HuH-7 (cell line): ENCODE measurements around the gene CHAF1A.

Experiments used
- DNase-seq: peaks from one replicate; pipeline ENCODE4 v3.0.0; 2011; ENCODE audit warnings: low spot score

The CHAF1A gene, protein sequence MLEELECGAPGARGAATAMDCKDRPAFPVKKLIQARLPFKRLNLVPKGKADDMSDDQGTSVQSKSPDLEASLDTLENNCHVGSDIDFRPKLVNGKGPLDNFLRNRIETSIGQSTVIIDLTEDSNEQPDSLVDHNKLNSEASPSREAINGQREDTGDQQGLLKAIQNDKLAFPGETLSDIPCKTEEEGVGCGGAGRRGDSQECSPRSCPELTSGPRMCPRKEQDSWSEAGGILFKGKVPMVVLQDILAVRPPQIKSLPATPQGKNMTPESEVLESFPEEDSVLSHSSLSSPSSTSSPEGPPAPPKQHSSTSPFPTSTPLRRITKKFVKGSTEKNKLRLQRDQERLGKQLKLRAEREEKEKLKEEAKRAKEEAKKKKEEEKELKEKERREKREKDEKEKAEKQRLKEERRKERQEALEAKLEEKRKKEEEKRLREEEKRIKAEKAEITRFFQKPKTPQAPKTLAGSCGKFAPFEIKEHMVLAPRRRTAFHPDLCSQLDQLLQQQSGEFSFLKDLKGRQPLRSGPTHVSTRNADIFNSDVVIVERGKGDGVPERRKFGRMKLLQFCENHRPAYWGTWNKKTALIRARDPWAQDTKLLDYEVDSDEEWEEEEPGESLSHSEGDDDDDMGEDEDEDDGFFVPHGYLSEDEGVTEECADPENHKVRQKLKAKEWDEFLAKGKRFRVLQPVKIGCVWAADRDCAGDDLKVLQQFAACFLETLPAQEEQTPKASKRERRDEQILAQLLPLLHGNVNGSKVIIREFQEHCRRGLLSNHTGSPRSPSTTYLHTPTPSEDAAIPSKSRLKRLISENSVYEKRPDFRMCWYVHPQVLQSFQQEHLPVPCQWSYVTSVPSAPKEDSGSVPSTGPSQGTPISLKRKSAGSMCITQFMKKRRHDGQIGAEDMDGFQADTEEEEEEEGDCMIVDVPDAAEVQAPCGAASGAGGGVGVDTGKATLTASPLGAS

GRCh38 chr19:4402171-4403004, at the start of gene CHAF1A:
CHAF1A (plus strand) TSS chr19:4402640; CDS start chr19:4402763, 123 bp downstream.
- DNase-seq: peak; percentile 99

DNA sequence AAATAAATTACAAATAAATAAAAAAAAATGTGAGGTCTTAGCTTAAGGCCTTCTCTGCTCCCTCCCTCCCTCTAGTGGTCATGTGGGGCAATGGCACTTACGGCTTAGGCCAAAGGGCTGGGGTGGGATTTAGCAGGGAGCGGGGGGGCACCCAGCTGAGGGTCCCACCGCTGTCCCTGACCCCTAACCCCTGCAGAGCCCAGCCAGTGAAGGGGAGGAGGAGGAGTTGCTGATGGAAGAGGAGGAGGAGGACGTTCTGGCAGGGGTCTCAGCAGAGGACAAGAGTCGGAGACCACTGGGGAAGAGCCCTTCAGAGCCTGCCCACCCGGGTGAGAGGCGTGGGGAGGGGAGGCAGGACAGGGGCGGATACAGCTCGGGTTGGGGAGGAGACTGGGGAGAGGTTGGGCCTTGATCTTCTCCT, 49.7 kb upstream of the CHAF1A start:
- peak; percentile 59 for DNase-seq

- DNase-seq: no peak
These were observed 48.2 kb upstream of the CHAF1A start for GRCh38 chr19:4354282-4354681.

DNA sequence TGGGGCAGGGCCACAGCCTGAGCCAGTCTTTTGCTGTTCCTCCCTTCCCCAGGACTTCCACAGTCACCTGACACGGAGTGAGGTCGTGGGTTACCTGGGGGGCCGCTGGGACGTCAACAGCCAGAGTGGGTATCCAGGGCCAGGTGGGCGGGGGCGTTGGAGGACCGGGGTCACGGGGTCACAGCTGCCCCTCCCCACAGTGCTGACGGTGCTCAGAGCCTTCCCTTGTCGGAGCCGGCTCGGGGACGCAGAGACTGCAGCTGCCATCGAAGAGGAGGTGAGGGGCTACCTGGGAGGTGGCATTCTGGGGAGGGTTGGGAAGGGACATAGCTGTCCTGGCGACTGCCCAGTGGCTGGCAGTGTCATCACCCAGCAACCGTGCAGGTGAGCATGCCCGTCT, 47.5 kb upstream of the CHAF1A start:
- DNase-seq: no peak

- no peak for DNase-seq
These were observed 45.2 kb upstream of the CHAF1A start for GRCh38 chr19:4357095-4357797.

- no peak for DNase-seq
These were observed 44.5 kb upstream of the CHAF1A start for GRCh38 chr19:4357921-4358326.

DNA sequence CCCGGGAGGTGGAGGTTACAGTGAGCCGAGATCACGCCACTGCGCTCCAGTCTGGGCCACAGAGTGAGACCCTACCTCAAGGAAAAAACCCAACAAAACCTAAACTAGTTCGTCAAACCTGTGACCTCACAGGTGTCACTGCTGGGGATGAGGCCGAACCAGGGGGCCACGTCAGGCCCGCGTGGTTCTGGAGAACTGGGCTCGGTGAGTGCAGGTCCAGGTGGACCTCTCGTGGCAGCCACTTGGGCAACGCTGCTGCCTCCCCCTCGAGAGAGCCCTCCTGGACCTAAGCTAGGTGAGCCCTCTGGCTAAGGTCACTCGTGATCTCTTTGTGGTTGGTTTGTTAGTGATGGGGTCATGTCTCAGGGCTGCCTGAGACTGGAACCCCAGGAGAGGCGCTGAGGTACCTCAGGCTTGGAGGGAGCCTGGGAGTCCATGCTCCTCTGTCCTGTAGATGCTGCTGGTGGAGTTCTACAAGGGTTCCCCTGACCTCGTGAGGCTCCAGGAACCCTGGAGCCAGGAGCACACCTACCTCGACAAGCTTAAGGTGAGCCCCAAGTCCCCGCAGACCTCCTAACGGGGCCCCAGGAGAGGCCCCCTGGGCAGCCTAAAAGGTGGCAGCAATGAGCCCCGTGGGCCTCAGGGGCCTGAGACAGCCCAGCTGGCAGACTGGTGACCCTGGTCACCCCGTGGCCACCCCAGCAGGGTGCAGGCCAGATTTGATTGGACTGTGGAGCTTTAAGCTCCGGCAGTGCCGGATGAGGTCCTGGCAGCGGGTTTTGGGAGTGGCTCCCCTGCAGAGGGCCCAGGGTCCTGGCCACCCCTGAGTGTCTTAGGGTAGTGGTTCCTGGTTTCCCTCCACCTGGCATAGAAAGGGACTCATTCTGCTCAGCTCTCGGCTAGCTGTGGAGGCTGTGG, 43.5 kb upstream of the CHAF1A start:
- DNase-seq: no peak

DNA sequence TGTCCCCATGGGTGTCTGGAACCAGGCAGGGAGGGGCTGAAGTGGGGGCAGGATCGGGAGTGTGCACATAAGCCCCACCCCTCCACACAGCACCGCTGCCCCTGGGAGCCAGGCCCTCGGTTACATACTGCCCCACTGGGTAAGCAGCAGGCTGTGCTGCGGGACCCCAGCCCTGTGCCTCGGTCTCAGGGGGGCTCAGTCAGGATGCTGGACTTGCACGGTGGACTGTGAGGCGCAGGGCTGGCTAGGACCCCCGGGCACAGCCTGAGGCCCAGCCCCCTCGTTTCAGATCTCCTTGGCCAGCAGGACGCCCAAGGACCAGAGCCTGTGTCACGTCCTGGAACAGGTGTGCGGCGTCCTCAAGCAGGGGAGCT, 42.8 kb upstream of the CHAF1A start:
- DNase-seq: no peak

DNA sequence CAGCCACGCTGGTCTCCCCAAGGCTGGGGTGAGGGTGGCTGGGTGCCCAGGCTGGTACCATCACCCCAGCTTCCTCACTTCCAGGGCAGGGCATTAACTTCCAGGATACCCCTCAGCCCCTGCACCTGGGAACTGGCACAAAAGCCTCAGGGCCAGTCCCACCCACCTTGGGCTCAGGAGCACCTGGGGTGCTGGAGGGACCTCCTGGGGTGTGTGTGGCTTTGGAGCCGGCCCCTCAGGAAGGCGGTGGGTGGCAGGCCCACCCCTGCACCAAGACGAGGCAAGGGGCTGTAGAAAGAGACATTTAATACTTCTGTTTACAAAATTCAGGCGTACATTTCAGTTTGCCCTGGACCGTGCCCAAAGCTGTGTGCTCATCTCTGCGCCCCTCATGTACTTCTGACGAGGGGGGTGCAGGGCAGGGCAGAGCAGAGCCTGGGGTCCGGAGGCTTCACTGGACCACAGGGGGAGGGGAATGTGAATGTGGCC, 42.3 kb upstream of the CHAF1A start:
- no peak for DNase-seq

DNA sequence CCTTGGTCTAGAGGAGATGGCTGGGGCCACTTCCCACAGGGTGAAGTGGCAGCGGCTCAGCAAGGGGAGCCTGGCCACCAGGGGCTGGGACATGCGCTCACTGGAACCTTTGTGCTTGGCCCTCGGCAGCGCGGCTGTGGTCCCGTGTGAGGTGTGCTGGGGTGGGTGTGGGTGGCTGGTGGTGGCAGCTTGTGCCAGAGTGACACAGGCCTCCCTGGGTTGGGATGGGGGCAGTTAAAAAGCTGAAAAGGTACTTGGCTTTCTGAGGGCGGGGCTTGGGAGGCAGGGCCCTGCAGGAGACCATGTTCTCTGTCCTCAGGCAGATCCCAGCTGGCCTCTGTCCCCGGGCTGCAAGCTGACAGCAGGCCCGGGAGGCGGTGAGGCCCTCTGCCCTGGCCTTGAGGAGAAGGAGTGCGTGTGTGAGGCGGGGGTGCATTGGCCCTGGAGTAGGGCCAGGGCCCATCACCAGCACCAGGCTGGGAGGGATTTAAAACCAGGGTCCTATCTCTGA, 41.7 kb upstream of the CHAF1A start:
- DNase-seq: no peak

DNA sequence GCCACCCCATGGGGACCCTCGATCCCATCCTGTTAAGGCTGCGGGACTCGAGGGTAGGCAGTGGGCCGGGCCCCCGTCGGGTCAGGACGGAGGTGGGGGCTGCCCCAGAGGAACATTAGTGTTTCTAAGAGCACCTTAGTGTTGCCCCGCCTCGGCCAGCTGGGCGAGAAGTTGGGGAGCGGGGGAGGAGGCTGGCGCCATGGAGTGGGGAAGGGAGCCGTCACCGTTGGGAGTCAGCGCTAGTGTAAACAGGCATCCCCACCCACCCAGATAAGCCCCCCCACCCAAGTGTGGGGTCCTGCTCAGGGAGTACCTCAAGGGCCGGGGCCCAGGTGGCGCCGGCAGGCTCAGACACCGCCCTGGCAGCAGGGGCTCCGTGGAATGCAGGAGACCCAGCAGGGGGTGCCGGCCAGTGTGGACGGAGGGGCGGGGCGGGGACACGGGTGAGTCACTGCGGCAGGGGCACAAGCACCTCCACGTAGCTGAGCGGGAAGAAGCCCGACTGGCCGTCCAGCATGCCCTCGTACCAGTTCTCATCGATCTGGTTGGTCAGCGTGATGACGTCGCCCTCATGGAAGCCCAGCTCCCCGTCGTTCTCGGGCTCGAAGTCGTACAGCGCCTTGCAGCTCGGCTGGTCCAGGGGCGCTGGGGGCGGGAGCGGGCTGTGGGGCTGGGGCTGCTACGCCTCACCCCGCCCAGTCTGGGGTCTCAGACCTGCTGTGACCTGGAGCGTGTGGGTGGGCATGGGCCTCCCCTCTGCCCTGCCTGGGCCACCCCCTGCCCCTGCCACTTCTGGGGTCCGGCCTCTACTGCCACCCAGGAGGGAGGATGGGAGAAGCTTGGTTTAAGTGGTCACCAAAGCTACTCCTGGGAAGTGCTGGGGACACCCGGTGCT, 41.0 kb upstream of the CHAF1A start:
- DNase-seq: no peak

GRCh38 chr19:4362101-4362828, 40.2 kb upstream of the CHAF1A start:
- DNase-seq: no peak

- DNase-seq: no peak
These were observed 39.5 kb upstream of the CHAF1A start for GRCh38 chr19:4362831-4363545.

DNA sequence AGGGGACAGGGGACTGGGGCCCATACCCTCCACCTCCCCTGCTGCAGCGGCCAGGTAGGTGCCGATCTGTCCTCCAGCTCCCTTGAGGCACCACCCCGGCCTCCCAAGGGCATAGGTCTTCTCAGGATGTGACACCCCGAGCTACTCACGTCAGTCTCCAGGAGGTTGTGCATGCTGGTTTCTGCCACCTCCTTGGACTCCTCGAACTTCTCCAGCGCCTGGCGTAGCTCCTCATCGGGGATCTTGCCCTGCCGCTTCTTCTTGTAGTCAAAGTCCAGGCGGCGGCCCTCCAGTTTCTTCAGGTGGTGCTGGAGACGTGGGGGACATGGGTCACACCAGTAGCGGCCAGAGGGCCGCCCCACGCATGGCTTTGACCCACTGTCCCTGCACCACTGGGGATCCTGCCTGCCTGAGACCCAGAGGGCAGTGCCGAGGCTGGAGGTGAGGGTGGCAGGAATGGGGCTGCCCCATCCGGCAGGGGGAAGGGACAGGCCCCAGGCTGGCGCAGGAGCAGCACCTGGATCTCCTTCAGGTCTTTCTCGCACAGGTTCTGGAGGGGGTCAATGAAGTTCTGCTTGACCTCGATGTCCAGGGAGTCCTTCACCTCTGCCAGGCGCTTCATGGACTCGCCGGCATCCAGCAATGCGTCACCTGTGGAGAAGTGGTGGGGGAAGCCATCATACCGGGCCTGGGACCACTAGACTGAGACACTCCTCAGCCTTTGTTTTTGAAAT, 38.7 kb upstream of the CHAF1A start:
- no peak for DNase-seq

DNA sequence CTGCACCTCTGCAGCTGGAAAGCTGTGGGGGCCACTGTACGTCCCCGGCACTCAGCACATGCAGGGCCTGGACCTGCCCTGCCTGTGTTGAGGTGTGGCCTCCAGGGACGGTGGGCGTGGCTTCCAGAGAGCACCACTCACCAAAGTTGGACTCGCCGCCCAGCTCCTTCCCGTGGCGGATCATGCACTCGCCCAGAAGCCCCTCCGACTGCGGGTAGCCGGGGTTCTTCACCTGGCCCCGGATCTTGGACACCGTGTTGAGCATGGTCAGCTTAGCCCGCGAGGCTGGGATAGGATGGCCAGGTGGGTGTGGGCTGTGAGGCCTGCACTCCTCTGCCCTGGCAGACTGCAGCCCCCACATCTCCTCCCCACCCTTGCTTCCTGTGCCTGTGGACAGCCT, 37.1 kb upstream of the CHAF1A start:
- no peak for DNase-seq

- DNase-seq: no peak
These were observed 36.4 kb upstream of the CHAF1A start for GRCh38 chr19:4365791-4366665.
